Duodenal mucosa (tissue), 2 donors: Measurements from ENCODE around the gene PUM1.

Experiments
- H3K27ac ChIP-seq: one replicate; pipeline ENCODE4 v1.7.0; 2013; ENCODE audit warnings: low read depth, low read length
- H3K27me3 ChIP-seq, 2 donors: one replicate each; pipeline ENCODE4 v1.7.0; 2013; ENCODE audit warnings: low read length in 2 of 2, control low read depth in 1 of 2; ENCODE audit not compliant: insufficient read depth in 2 of 2, control insufficient read depth in 1 of 2
- H3K36me3 ChIP-seq, 2 donors: one replicate each; pipeline ENCODE4 v1.7.0; 2013; ENCODE audit warnings: low read length in 2 of 2, control low read depth in 1 of 2; ENCODE audit not compliant: insufficient read depth in 2 of 2, control insufficient read depth in 1 of 2
- H3K4me1 ChIP-seq, 2 donors: one replicate each; pipeline ENCODE4 v1.7.0; 2013; ENCODE audit warnings: low read length in 2 of 2, control low read depth in 1 of 2; ENCODE audit not compliant: insufficient read depth in 2 of 2, control insufficient read depth in 1 of 2
- H3K4me3 ChIP-seq, 2 donors: one replicate each; pipeline ENCODE4 v1.7.0; 2013; ENCODE audit warnings: low read length in 2 of 2, low read depth in 1 of 2
- H3K9ac ChIP-seq, 2 donors: one replicate each; pipeline ENCODE4 v1.7.0; 2013; ENCODE audit warnings: low read length in 2 of 2, low read depth in 1 of 2
- H3K9me3 ChIP-seq, 2 donors: one replicate each; pipeline ENCODE4 v1.7.0; 2013; ENCODE audit warnings: low read length in 2 of 2, control low read depth in 1 of 2; ENCODE audit not compliant: control insufficient read depth in 1 of 2

The PUM1 gene

GRCh38 chr1:31000301-31000700 lies 65.2 kb downstream of the PUM1 start:
- no peak overlapping the region for H3K4me3 ChIP-seq
- H3K27me3 ChIP-seq, result no peaks in the 10 kb centered on the region
- peaks cover 10 to 17% of the 10 kb centered on the region in 2 donors for H3K36me3 ChIP-seq
- peaks cover 0 to 4% of the 10 kb centered on the region in 2 donors for H3K4me1 ChIP-seq
- no peaks in the 10 kb centered on the region for H3K9me3 ChIP-seq
- no peak overlapping the region for H3K9ac ChIP-seq
- H3K27ac ChIP-seq, result no peak overlapping the region

- Histone ChIP-seq H3K9ac (no peak overlapping the region), H3K27ac (no peak overlapping the region), H3K4me3 (no peak overlapping the region), H3K36me3 (peaks cover 3 to 24% of the 10 kb centered on the region in 2 donors), H3K4me1 (peaks cover 0 to 1% of the 10 kb centered on the region in 2 donors), H3K9me3 (no peaks in the 10 kb centered on the region), H3K27me3 (no peaks in the 10 kb centered on the region)
Observed at GRCh38 chr1:30998887-30999286, 66.6 kb downstream of the PUM1 start.

- no peak overlapping the region for H3K4me3 ChIP-seq
- H3K4me1 ChIP-seq, result no peaks in the 10 kb centered on the region
- no peaks in the 10 kb centered on the region for H3K27me3 ChIP-seq
- peaks cover 0 to 22% of the 10 kb centered on the region in 2 donors for H3K36me3 ChIP-seq
- H3K9me3 ChIP-seq, result no peaks in the 10 kb centered on the region
- H3K9ac ChIP-seq, result no peak overlapping the region
- no peak overlapping the region for H3K27ac ChIP-seq
Observed at GRCh38 chr1:30998171-30998570, 67.3 kb downstream of the PUM1 start.

GRCh38 chr1:30997463-30998057 lies 68.0 kb downstream of the PUM1 start:
- Histone ChIP-seq H3K4me1 (no peaks in the 10 kb centered on the region), H3K4me3 (no peak overlapping the region), H3K9ac (no peak overlapping the region), H3K9me3 (no peaks in the 10 kb centered on the region), H3K27ac (no peak overlapping the region), H3K36me3 (peaks cover 0 to 22% of the 10 kb centered on the region in 2 donors), H3K27me3 (no peaks in the 10 kb centered on the region)

- H3K36me3 ChIP-seq, result peaks cover 7 to 36% of the 10 kb centered on the region in 2 donors
- H3K27me3 ChIP-seq, result no peaks in the 10 kb centered on the region
- no peak overlapping the region for H3K27ac ChIP-seq
- no peak overlapping the region for H3K4me3 ChIP-seq
- no peaks in the 10 kb centered on the region for H3K9me3 ChIP-seq
- no peak overlapping the region for H3K9ac ChIP-seq
- H3K4me1 ChIP-seq, result no peaks in the 10 kb centered on the region
Observed at GRCh38 chr1:30995990-30996612, 69.4 kb downstream of the PUM1 start.

GRCh38 chr1:30991862-30992606 lies 73.5 kb downstream of the PUM1 start:
- Histone ChIP-seq H3K36me3 (peaks cover 7 to 43% of the 10 kb centered on the region in 2 donors), H3K4me1 (peaks cover 12 to 16% of the 10 kb centered on the region in 2 donors), H3K9ac (no peak overlapping the region), H3K4me3 (no peak overlapping the region), H3K27me3 (no peaks in the 10 kb centered on the region), H3K27ac (no peak overlapping the region), H3K9me3 (no peaks in the 10 kb centered on the region)

- Histone ChIP-seq H3K9me3 (no peaks in the 10 kb centered on the region), H3K27me3 (no peaks in the 10 kb centered on the region), H3K4me3 (no peak overlapping the region), H3K27ac (no peak overlapping the region), H3K9ac (no peak overlapping the region), H3K4me1 (peaks cover 12 to 16% of the 10 kb centered on the region in 2 donors), H3K36me3 (peaks cover 7 to 36% of the 10 kb centered on the region in 2 donors)
Observed at GRCh38 chr1:30990591-30990990, 74.9 kb downstream of the PUM1 start.

GRCh38 chr1:30988045-30988444 lies 77.5 kb downstream of the PUM1 start:
- no peaks in the 10 kb centered on the region for H3K27me3 ChIP-seq
- no peak overlapping the region for H3K9ac ChIP-seq

GRCh38 chr1:30986755-30987154 lies 78.8 kb downstream of the PUM1 start:
- H3K9ac ChIP-seq, result no peak overlapping the region
- peaks cover 12 to 29% of the 10 kb centered on the region in 2 donors for H3K4me1 ChIP-seq
- H3K9me3 ChIP-seq, result no peaks in the 10 kb centered on the region
- H3K4me3 ChIP-seq, result no peak overlapping the region
- no peaks in the 10 kb centered on the region for H3K27me3 ChIP-seq
- H3K36me3 ChIP-seq, result peaks cover 0 to 17% of the 10 kb centered on the region in 2 donors
- no peak overlapping the region for H3K27ac ChIP-seq

More at GRCh38 chr1:30988045-30988444, 77.5 kb downstream of the PUM1 start:
- Histone ChIP-seq H3K9me3 (no peaks in the 10 kb centered on the region), H3K36me3 (peaks cover 7 to 27% of the 10 kb centered on the region in 2 donors), H3K4me1 (peaks cover 12 to 21% of the 10 kb centered on the region in 2 donors), H3K27ac (no peak overlapping the region), H3K4me3 (no peak overlapping the region)

- peaks cover 5 to 17% of the 10 kb centered on the region in 2 donors for H3K36me3 ChIP-seq
Observed at GRCh38 chr1:30984991-30985503, 80.5 kb downstream of the PUM1 start.

More at GRCh38 chr1:30984991-30985503, 80.5 kb downstream of the PUM1 start:
- H3K4me1 ChIP-seq, result peaks cover 12 to 30% of the 10 kb centered on the region in 2 donors
- H3K27ac ChIP-seq, result no peak overlapping the region
- H3K9ac ChIP-seq, result no peak overlapping the region
- no peaks in the 10 kb centered on the region for H3K9me3 ChIP-seq
- no peak overlapping the region for H3K4me3 ChIP-seq
- no peaks in the 10 kb centered on the region for H3K27me3 ChIP-seq
